Keratinocyte (primary cell): ENCODE results near the gene EPYC. TPM values are rescaled to one million over a fixed set of nuclear protein-coding genes. Genes with fewer than 3 reads are reported as not detected.

Experiments used
- DNase-seq: peaks from one replicate; pipeline ENCODE4 v3.0.0-alpha.2; 2011; ENCODE audit warnings: low read depth, missing footprints, low spot score
- FAIRE-seq: peaks from 2 replicates; lab custom pipeline; 2011; peaks lifted over from hg19 to GRCh38; lab: Jason Lieb, UNC
- H2AFZ ChIP-seq: 2 replicates; pipeline ENCODE4 v1.6.0; 2012; ENCODE audit warnings: low read length, control low read depth, inconsistent platforms; ENCODE audit not compliant: control insufficient read depth
- H3K27ac ChIP-seq: 2 replicates; pipeline ENCODE4 v1.5.1; 2011; ENCODE audit warnings: low read length; ENCODE audit not compliant: control insufficient read depth, insufficient read depth
- H3K27me3 ChIP-seq: 3 replicates; pipeline ENCODE4 v1.6.0; 2011; ENCODE audit warnings: low read length; ENCODE audit not compliant: control insufficient read depth, insufficient read depth; ENCODE audit errors: extremely low read depth
- H3K36me3 ChIP-seq, 2 experiments: 2 replicates in 1 of 2; 3 replicates in 1 of 2; pipeline ENCODE4 v1.5.1; 2011; ENCODE audit warnings: low read length in 2 of 2, mild to moderate bottlenecking in 1 of 2; ENCODE audit not compliant: control insufficient read depth in 2 of 2, insufficient read depth in 2 of 2; ENCODE audit errors: extremely low read depth in 1 of 2
- H3K4me1 ChIP-seq: 3 replicates; pipeline ENCODE4 v1.5.1; 2011; ENCODE audit warnings: low read length; ENCODE audit not compliant: control insufficient read depth, insufficient read depth; ENCODE audit errors: extremely low read depth
- H3K4me2 ChIP-seq: 3 replicates; pipeline ENCODE4 v1.6.0; 2011; ENCODE audit warnings: low read depth, low read length; ENCODE audit not compliant: control insufficient read depth, insufficient read depth; ENCODE audit errors: extremely low read depth
- H3K4me3 ChIP-seq, 3 experiments: fragments of 200-600 bp in 1 of 3; sonication (generic) in 1 of 3; 2 replicates in 2 of 3; 3 replicates in 1 of 3; pipeline ENCODE4 v1.5.1; 2011 to 2016; ENCODE audit warnings: low read length in 3 of 3, mild to moderate bottlenecking in 3 of 3, control low read depth in 2 of 3, inconsistent platforms in 1 of 3, low read depth in 1 of 3, mixed read lengths in 1 of 3, mixed run types in 1 of 3, moderate library complexity in 1 of 3; ENCODE audit not compliant: control insufficient read depth in 2 of 3, insufficient read depth in 2 of 3; ENCODE audit errors: extremely low read depth in 1 of 3
- H3K79me2 ChIP-seq: 2 replicates; pipeline ENCODE4 v1.6.0; 2012; ENCODE audit warnings: low read length; ENCODE audit not compliant: control insufficient read depth, insufficient read depth
- H3K9ac ChIP-seq: 3 replicates; pipeline ENCODE4 v1.6.0; 2011; ENCODE audit warnings: low read length; ENCODE audit not compliant: control insufficient read depth, insufficient read depth; ENCODE audit errors: extremely low read depth
- H3K9me1 ChIP-seq: 3 replicates; pipeline ENCODE4 v1.6.0; 2011; ENCODE audit warnings: low read length; ENCODE audit not compliant: control insufficient read depth, insufficient read depth; ENCODE audit errors: extremely low read depth
- H3K9me3 ChIP-seq: 2 replicates; pipeline ENCODE4 v1.5.1; 2012; ENCODE audit warnings: low read depth, low read length; ENCODE audit not compliant: control insufficient read depth
- H4K20me1 ChIP-seq: 3 replicates; pipeline ENCODE4 v1.6.0; 2011; ENCODE audit warnings: low read length; ENCODE audit not compliant: control insufficient read depth, insufficient read depth; ENCODE audit errors: extremely low read depth
- EZH2 ChIP-seq: IDR thresholded peaks from one replicate; pipeline ENCODE4 v1.6.1; 2012; ENCODE audit warnings: inconsistent platforms, mild to moderate bottlenecking, low read length, moderate library complexity
- dilution Hi-C: fragments of 300-500 bp; cut with MboI; formaldehyde crosslinking; loops from one replicate; pipeline ENCODE4 v1.7.0; 2020; ENCODE audit warnings: low sequenced_read_pairs; ENCODE audit not compliant: extremely low pct_ligation_motif_present
- polyA plus RNA-seq, 5 experiments: library from polyadenylated mRNA; depleted of rRNA in 3 of 5; stranded (reverse) in 3 of 5; stranded (forward) in 1 of 5; unstranded in 1 of 5; fragments of >200 nt; gene quantifications; 1 replicate in 1 of 5; 2 replicates in 3 of 5; 3 replicates in 1 of 5; pipeline versions ENCODE4 v1.2.1 to v1.2.3, GENCODE V29; 2011 to 2012; ENCODE audit warnings: missing spikeins in 2 of 5, low read depth in 1 of 5, low replicate concordance in 1 of 5
- TF ChIP-seq, protein P1 (sequence below), 3 experiments: IDR thresholded peaks in 1 of 3; conservative IDR thresholded peaks in 1 of 3; optimal IDR thresholded peaks in 1 of 3; 2 replicates in 2 of 3; 3 replicates in 1 of 3; pipeline versions ENCODE3 to v1.5.1; 2011; ENCODE audit warnings: low read length in 3 of 3, mild to moderate bottlenecking in 3 of 3, moderate library complexity in 2 of 3, control low read depth in 1 of 3, inconsistent platforms in 1 of 3; ENCODE audit not compliant: insufficient read depth in 2 of 3; ENCODE audit errors: extremely low read depth in 1 of 3

EPYC gene
- polyA plus RNA-seq, 1 donor (not counting 4 experiments of a cell fraction or from before 2014, with no cell fraction given) = not detected

DNA sequence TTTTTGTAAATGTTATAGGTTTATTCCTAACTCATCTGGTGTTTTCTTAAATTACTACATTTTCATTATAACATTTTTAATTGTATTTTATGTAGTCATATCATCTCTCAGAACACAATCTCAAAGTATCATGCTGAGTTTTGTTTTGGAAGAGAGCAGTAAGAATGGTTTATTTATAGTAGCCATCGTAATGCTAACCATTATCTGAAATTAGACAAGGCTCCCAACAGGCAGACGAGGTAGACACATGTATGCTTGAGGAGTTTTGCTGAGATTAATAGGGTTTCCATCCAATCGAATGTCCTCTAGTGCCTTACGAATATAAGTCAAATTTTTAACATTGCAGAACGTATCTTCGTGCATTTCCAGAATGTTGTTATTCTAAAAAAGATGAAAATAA is 40.8 kb downstream of the EPYC start:
- Histone ChIP-seq H3K27ac (no peak overlapping the region), H3K9me3 (no peaks in the 10 kb centered on the region), H3K36me3 (no peaks in the 10 kb centered on the region), H4K20me1 (no peaks in the 10 kb centered on the region), H3K4me1 (no peaks in the 10 kb centered on the region), H3K4me2 (no peak overlapping the region), H2AFZ (no peak overlapping the region), H3K27me3 (no peaks in the 10 kb centered on the region), H3K9me1 (no peaks in the 10 kb centered on the region), H3K9ac (no peak overlapping the region), H3K4me3 (no peak overlapping the region), H3K79me2 (no peaks in the 10 kb centered on the region)
- DNase-seq (no peak), FAIRE-seq (no peak)
- no peak for TF ChIP-seq EZH2
- dilution Hi-C loops = no loop called here

DNA sequence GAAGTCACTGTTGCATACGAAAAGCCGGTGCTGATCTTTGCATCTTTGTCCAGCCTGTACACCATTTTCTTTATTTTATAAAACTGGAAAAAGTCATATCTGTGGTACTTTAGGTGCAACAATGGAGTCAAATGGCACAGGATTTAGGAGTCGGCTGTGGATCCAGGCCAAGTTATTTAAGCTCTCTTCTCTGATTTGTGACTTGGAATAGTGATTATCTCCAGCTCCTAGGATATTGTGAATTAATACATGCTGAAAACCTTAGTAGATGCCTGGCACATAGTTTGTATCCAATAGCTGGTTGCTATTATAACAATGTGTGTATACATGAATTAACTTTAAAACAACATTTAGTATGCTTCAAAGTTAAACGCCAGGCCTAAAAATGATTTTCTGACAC is 43.6 kb downstream of the EPYC start:
- H3K4me1 ChIP-seq = no peaks in the 10 kb centered on the region

More for the DNA sequence above, 43.6 kb downstream of the EPYC start:
- H3K9ac ChIP-seq = no peak overlapping the region
- dilution Hi-C loops = no loop called here
- FAIRE-seq = no peak
- no peaks in the 10 kb centered on the region for H3K9me1 ChIP-seq
- no peak for DNase-seq
- TF ChIP-seq EZH2 = no peak
- TF ChIP-seq, protein P1, sequence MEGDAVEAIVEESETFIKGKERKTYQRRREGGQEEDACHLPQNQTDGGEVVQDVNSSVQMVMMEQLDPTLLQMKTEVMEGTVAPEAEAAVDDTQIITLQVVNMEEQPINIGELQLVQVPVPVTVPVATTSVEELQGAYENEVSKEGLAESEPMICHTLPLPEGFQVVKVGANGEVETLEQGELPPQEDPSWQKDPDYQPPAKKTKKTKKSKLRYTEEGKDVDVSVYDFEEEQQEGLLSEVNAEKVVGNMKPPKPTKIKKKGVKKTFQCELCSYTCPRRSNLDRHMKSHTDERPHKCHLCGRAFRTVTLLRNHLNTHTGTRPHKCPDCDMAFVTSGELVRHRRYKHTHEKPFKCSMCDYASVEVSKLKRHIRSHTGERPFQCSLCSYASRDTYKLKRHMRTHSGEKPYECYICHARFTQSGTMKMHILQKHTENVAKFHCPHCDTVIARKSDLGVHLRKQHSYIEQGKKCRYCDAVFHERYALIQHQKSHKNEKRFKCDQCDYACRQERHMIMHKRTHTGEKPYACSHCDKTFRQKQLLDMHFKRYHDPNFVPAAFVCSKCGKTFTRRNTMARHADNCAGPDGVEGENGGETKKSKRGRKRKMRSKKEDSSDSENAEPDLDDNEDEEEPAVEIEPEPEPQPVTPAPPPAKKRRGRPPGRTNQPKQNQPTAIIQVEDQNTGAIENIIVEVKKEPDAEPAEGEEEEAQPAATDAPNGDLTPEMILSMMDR (optimal IDR thresholded peaks at IDR 0.05 in 1 of 3, IDR thresholded peaks at IDR 0.05 in 1 of 3, conservative IDR thresholded peaks at IDR 0.05 in 1 of 3; ENCODE audit: extremely low read depth in 1 of 3, insufficient read depth in 2 of 3, low read length in 3 of 3) = no peak
- H4K20me1 ChIP-seq = no peaks in the 10 kb centered on the region
- H3K27ac ChIP-seq = no peak overlapping the region
- no peaks in the 10 kb centered on the region for H3K36me3 ChIP-seq
- H3K4me3 ChIP-seq = no peak overlapping the region
- no peak overlapping the region for H3K4me2 ChIP-seq
- H2AFZ ChIP-seq = no peak overlapping the region
- no peaks in the 10 kb centered on the region for H3K27me3 ChIP-seq
- no peaks in the 10 kb centered on the region for H3K9me3 ChIP-seq
- H3K79me2 ChIP-seq = no peaks in the 10 kb centered on the region
